OCI-M2 (cell line): ENCODE data around the gene SGPL1.

ENCODE experiments used
- DNase-seq: peaks from one replicate; lab custom pipeline; 2025; ENCODE audit not compliant: unreplicated experiment; lab: John Stamatoyannopoulos, UW

Gene SGPL1

DNA sequence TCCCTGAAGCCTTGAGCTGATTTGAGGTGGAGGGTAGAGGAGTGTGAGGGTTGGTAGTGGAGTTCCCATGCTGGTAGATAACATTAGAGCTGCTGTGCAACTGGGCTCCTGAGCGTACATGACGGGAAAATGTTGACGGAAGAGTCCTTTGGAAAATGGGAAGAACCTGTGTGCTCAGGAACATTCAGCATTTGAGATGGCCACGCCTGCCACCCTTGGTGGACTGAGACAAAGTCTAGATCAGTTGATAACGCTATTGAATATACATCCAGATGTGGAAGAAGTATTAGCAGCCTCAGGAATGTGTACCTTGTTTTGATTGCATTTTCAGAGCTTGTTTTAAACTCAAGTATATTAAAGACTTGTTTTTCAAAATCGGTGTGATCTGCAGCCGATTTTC, 56.5 kb downstream of the SGPL1 start:
- no peak for DNase-seq

- DNase-seq: no peak
Observed at GRCh38 chr10:70874061-70874460, 58.3 kb downstream of the SGPL1 start.

- no peak for DNase-seq
Observed at GRCh38 chr10:70879207-70879606, 63.5 kb downstream of the SGPL1 start.

- DNase-seq: peak; percentile 11
Observed at GRCh38 chr10:70880077-70880534, 64.4 kb downstream of the SGPL1 start.

GRCh38 chr10:70884741-70885140, 69.0 kb downstream of the SGPL1 start:
- DNase-seq: no peak

GRCh38 chr10:70885481-70885880, 69.7 kb downstream of the SGPL1 start:
- no peak for DNase-seq

DNA sequence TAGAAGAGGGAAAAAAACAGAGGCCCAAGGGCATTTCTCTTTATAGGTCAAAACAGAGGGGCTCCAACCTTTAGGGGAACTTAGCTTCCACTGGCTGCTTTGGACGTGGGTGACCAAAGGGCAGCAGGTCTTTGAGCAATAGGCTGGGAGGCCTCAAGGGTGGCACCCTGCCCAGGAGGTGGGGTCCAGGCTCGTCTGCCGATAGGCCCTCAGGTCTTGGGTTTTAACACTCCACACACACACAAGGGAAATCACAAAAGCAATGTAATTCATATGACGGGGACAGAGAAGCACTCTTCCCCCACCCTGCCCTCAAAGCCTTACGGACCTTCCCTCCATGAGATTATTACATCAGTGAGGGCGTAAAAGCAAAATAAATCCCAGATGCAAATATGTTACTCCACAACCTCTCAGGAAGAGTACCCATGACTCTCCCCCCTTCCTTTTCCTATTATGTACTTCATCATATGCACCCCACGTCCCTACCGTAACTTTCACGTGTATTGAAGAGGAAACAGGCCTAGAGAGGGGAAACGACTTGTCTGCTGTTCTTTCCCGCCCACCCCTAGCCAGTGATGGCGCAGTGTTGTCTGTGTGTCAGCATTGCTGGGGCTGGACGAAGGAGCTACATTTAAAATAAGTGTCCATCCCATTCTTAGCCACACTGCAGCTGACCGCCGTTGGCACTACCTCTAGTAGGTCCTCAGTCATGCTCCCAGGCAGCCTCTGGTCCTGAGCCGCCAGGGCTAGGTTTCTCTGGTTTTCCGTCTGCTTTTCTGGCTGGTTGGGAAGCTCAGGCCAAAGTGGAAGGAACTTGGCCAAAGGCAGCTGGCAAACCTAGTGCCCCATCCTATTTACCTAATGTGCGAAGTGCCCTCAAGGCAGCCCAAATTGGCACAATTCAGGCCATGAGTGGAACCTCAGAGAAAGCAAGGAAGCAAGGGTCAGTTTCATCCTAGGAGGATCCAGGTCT, 70.5 kb downstream of the SGPL1 start:
- no peak for DNase-seq

DNA sequence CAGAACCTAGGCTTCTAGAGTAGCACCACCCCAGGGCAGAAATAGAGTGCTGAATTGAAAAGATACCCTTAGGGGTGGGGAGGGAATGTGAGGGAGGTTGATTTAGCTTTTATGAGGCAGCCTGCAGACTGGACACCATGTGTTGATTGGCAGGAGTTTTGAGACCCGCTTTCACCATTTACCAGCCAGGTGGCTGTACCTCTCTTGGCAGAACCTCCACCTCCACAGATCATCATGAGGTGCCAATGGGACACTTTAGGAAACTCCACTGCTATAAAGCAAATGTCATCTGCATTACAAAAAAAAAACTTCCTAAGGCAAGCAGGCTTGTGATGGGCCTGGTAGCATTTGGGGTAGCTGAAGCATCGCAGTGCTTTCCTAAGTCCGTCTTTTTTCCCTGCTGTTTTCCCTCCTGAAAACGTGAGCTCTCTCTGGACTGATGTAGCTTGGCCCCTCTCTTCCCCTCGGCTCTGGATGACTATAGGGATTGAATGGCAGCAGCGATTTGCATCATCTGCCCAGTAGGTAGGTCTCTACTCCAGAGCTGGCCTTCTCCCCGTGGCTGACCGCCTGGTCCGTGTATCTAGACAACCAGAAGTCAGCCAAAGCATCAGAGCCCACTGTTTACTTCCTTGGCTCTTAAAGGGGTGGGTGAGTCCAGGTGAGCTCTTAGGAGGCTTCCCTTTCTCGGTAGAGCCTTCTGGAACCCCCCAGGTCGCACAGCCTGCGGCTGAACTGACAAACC, 71.3 kb downstream of the SGPL1 start:
- DNase-seq: no peak

- DNase-seq: no peak
Observed at GRCh38 chr10:70887804-70888800, 72.4 kb downstream of the SGPL1 start, which contains the start of gene PCBD1. Gene PCBD1, minus strand, starts transcription at chr10:70888565. Its CDS starts 32 bp downstream, at chr10:70888533.

DNA sequence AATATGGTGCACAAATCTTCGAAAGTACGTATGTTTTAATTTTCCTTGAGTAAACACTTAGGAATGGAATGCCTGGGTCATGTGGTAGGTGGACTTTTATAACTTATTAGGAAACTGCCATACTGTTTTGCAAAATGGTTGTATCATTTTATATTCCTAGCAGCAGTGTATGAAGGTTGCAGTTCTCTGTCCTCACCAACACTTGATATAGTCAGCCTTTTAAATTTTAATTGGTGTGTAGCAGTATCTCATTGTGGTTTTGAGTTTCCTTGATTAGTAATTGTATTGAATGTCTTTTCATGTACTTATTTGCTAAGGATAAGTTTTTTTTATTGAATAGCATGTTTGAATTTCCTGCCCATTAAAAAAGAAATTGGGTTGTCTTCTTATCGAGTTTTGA, 73.5 kb downstream of the SGPL1 start:
- no peak for DNase-seq

DNA sequence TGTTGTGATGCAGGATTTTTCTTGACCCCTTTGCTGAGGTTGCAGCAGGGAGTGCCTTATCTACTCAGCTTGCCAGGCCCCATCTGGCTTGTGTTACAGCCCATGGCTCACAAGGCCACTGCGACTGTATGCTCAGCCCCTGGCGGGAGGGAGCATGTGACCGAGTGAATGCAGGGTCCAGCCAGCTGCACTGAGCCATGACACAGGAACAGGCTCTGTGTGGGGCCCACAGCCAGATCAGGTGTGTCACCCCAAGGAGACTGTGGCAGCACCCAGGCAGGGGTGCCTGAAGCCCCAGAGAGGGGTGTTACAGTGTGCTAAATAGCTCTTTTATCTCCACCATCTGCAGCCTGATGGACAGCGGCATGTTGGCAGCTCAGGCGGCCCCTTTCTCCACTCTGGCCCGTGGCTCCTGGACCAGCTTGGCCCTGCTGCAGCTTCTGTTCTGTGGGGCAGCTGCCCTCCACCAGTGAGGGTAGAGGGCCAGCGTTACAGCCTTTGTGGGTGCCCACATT, 75.2 kb downstream of the SGPL1 start:
- no peak for DNase-seq

DNA sequence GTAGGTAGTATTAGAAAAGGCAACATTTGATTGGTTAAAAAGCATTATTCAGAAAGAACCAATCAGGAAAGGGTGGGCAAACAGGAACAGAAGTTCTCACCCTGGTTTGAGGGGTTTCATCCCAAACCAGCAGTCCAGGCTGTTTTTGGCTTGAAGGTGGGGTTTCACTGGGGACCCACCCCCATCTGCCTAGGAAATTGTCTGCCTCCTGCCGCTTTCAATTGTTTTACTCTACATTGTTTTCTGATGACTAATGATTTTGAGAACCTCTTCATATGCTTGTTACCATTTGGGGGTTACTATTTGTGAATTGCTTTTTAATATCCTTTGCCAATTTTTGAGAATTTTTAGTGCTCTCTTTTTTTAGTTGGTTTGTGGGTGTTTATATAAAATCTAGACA, 75.9 kb downstream of the SGPL1 start:
- no peak for DNase-seq

DNA sequence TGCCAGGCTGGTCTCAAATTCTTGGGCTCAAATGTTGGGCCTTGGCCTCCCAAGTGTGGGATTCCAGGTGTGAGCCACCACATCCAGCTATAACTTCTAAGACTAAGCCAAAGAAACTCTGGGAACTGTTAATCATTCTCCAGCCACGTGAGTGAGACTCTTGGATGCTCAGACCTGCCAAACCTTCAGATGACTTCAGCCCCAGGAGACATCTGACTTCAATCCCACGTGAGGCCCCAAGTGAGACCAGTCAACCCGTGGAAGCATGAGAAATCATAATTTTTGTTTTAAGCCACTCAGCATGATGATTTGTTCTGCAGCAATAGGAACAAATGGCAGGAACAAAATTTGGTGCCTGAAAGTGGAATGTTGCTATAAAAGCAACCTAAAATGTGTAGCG, 76.9 kb downstream of the SGPL1 start:
- DNase-seq: no peak

- no peak for DNase-seq
Observed at GRCh38 chr10:70893227-70894006, 77.7 kb downstream of the SGPL1 start.

GRCh38 chr10:70894416-70894815, 78.7 kb downstream of the SGPL1 start:
- no peak for DNase-seq

DNA sequence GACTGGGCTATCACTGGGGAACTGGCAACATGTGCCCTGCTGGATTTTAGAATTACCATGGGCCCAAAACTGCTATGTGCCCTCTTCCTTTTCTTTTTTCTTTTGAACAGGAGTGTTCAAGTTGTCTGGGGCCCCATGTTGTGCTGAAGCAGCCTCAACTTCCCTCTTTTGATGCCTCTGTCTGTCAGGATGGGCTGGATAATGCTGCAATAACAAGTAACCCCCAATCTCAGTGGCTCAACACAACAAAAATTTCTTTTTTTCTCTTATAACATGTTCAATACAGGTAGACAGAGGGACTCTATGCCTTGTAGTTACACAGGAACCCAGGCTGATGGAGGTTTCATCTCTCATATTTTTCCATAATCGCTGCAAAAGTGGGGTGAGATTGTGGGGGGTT, 80.8 kb downstream of the SGPL1 start:
- no peak for DNase-seq

GRCh38 chr10:70898687-70899086, 82.9 kb downstream of the SGPL1 start:
- no peak for DNase-seq

- no peak for DNase-seq
Observed at GRCh38 chr10:70899096-70899495, 83.3 kb downstream of the SGPL1 start.

DNA sequence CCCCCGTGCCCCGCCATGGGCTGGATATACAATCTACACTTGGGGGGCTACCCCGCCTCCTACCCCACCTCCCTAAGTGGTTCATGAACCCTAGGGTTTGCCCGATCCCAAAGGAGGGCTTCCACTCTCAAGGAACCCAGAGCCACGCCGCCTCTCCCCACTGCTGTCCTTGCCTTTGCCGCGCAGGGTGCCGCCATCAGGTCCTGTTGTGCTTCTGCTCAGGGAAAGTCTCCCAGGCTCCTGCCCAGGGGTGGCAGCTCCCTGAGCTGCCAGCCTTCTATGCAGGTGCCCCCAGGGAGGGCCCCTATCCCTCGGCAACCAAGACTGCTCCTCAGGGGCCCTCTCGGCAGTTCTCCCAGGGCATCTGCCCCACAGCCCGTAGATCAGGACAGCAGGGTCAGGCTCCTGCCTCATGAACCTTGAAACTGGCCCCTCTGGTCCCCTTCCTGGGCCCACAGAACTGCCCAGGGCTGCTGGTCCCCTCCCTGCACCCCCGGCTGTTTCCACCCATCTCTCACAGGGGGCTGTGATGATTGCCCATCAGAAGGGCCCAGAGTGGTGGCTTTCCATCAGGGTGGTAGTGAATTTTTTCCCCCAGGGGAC, 85.6 kb downstream of the SGPL1 start:
- DNase-seq: no peak
